H1 (cell line): Measurements from ENCODE around the gene FIZ1. TPM values are rescaled to one million over a fixed set of nuclear protein-coding genes. Genes with fewer than 3 reads are reported as not detected.

ENCODE experiments used
- BCL11A ChIP-seq, 2 experiments: IDR thresholded peaks; one replicate each; pipeline ENCODE4 v1.6.1; 2011; ENCODE audit warnings: low read depth in 2 of 2, low read length in 2 of 2, mild to moderate bottlenecking in 2 of 2
- CEBPB ChIP-seq: IDR thresholded peaks from 2 replicates; pipeline ENCODE4 v1.6.1; 2012; ENCODE audit warnings: low read depth, low read length
- CHD7 ChIP-seq: fragments of 300-600 bp; sonication (generic); IDR thresholded peaks from 2 replicates; pipeline ENCODE4 v1.7.1; 2012; ENCODE audit warnings: low read length, moderate library complexity, mild to moderate bottlenecking, inconsistent platforms; ENCODE audit not compliant: insufficient replicate concordance
- CREB1 ChIP-seq: IDR thresholded peaks from 2 replicates; pipeline ENCODE4 v1.6.1; 2012; ENCODE audit warnings: inconsistent platforms
- FOSL1 ChIP-seq: IDR thresholded peaks from 2 replicates; pipeline ENCODE4 v1.6.1; 2011; ENCODE audit warnings: mild to moderate bottlenecking, low read depth, low read length, moderate library complexity; ENCODE audit not compliant: insufficient read depth
- GABPA ChIP-seq: IDR thresholded peaks from 2 replicates; pipeline ENCODE4 v1.6.1; 2011; ENCODE audit warnings: mild to moderate bottlenecking, low read length, moderate library complexity, borderline replicate concordance; ENCODE audit not compliant: insufficient read depth
- KDM4A ChIP-seq: IDR thresholded peaks from one replicate; pipeline ENCODE4 v1.7.1; 2012; ENCODE audit warnings: low read depth, mild to moderate bottlenecking, moderate library complexity, low read length, inconsistent platforms; ENCODE audit not compliant: severe bottlenecking
- PHF8 ChIP-seq: fragments of 200-600 bp; sonication (generic); conservative IDR thresholded peaks from 2 replicates; pipeline ENCODE4 v1.7.1; 2012; ENCODE audit warnings: low read depth, mild to moderate bottlenecking, inconsistent platforms, low read length, moderate library complexity
- POLR2A ChIP-seq, 2 experiments: IDR thresholded peaks; 1 replicate in 1 of 2; 2 replicates in 1 of 2; pipeline ENCODE4 v1.6.1; 2011; ENCODE audit warnings: low read depth in 2 of 2, low read length in 2 of 2, mild to moderate bottlenecking in 2 of 2; ENCODE audit errors: control extremely low read depth in 1 of 2
- POU5F1 ChIP-seq: IDR thresholded peaks from 2 replicates; pipeline ENCODE4 v1.6.1; 2011; ENCODE audit warnings: low read depth, mild to moderate bottlenecking, low read length, moderate library complexity
- SP4 ChIP-seq: IDR thresholded peaks from 2 replicates; pipeline ENCODE4 v1.6.1; 2012; ENCODE audit warnings: low read length, inconsistent platforms
- TAF7 ChIP-seq: optimal IDR thresholded peaks from 2 replicates; pipeline ENCODE3; 2011; ENCODE audit warnings: low read depth, mild to moderate bottlenecking, inconsistent platforms, low read length, moderate library complexity, borderline replicate concordance
- polyA plus RNA-seq, 7 experiments: library from polyadenylated mRNA; depleted of rRNA in 3 of 7; stranded (reverse) in 5 of 7; unstranded in 2 of 7; fragments of >200 nt in 5 of 7; fragments of 200-250 nt in 2 of 7; gene quantifications; 1 replicate in 5 of 7; 2 replicates in 1 of 7; 4 replicates in 1 of 7; pipeline versions ENCODE4 v1.2.1 to v1.2.3, GENCODE V29; 2011 to 2013; ENCODE audit warnings: missing spikeins in 2 of 7, mixed read lengths in 2 of 7
- total RNA-seq: library from RNA; stranded (reverse); fragmentation: NEBNext Ultra II Directional; extraction: Animal tissue kit (Norgen Biotek cat#: 25700); gene quantifications from 2 replicates; pipeline ENCODE4 v1.2.1, GENCODE V29; 2021

Gene FIZ1
- total and polyA plus RNA-seq, 2 of the 8 experiments (the other 6 are each of a cell fraction or from before 2014, with no cell fraction given) = 9.1 to 18.5 TPM

GRCh38 chr19:55616395-55616875, 17.1 kb upstream of the FIZ1 start (continued):
- TF ChIP-seq CHD7 = no peak
- TF ChIP-seq FOSL1 = no peak
- TF ChIP-seq KDM4A = no peak
- no peak for TF ChIP-seq BCL11A (IDR thresholded peaks at IDR 0.05; ENCODE audit: low read depth in 2 of 2, low read length in 2 of 2)
- TF ChIP-seq TAF7 = no peak
- no peak for TF ChIP-seq PHF8
- no peak for TF ChIP-seq SP4
- TF ChIP-seq POU5F1 = no peak
- TF ChIP-seq POLR2A (IDR thresholded peaks at IDR 0.05; ENCODE audit: control extremely low read depth in 1 of 2, low read depth in 2 of 2, low read length in 2 of 2) = no peak
- TF ChIP-seq CREB1 = no peak
- no peak for TF ChIP-seq GABPA
- no peak for TF ChIP-seq CEBPB
